Coronary artery (tissue), 2 donors: Measurements from ENCODE around the gene MAPKBP1.
A peak's percentile ranks its signal among the peaks of the same experiment; 100 is the strongest.

ENCODE experiments used
- DNase-seq: peaks from one replicate; pipeline ENCODE4 v3.0.0-alpha.2; 2017; ENCODE audit warnings: low spot score
- H3K27ac ChIP-seq, 2 donors: fragments of 200-600 bp; sonication (generic); one replicate each; pipeline ENCODE4 v1.5.1; 2016 to 2019
- H3K4me3 ChIP-seq: fragments of 200-600 bp; sonication (generic); 2 replicates; pipeline ENCODE4 v1.5.1; 2016; ENCODE audit warnings: mild to moderate bottlenecking, moderate library complexity
- CTCF ChIP-seq: fragments of 200-600 bp; sonication (generic); IDR thresholded peaks from one replicate; pipeline ENCODE4 v1.5.1; 2019; ENCODE audit warnings: antibody characterized with exemption

Gene MAPKBP1

DNA sequence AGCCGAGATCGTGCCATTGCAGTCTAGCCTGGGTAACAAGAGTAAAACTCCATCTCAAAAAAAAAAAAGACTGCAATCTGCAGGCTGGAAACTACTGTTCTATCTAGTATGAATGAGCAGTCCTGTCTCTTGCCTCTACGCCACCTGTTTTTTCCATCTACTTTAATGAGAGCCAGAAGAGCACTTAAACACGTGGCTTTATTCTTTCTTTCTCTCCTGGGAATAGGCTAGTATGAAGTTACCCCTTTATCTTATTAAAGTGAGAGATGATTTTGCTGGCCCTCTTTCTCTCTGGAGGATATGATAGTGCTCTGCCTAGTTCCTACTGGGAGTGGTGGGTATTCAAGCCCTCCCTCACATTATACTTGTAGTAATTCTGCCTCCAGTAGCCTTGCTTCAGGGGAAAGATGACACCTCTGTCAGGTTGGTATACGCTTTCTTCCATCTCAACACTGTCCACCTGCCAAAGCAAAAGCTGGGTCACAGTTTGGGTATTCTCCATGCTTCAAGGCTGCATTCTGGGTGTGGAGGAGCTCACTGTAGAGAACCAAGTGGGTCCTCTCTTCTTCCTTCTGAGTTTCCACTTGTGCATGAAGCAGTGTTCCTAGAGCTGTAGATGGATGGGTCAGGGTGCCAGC is 17.8 kb downstream of the MAPKBP1 start:
- TF ChIP-seq CTCF: no peak
- H3K4me3 ChIP-seq: no peak overlapping the region
- H3K27ac ChIP-seq: no peak overlapping the region
- no peak for DNase-seq

GRCh38 chr15:41794081-41794480 is 19.8 kb downstream of the MAPKBP1 start:
- Histone ChIP-seq H3K27ac (no peak overlapping the region), H3K4me3 (no peak overlapping the region)
- TF ChIP-seq CTCF: no peak
- DNase-seq: no peak

- Histone ChIP-seq H3K27ac (peak overlapping the region; percentile 0 to 27), H3K4me3 (no peak overlapping the region)
- no peak for DNase-seq
- TF ChIP-seq CTCF: no peak
These were observed 21.9 kb downstream of the MAPKBP1 start for GRCh38 chr15:41795996-41796856.

DNA sequence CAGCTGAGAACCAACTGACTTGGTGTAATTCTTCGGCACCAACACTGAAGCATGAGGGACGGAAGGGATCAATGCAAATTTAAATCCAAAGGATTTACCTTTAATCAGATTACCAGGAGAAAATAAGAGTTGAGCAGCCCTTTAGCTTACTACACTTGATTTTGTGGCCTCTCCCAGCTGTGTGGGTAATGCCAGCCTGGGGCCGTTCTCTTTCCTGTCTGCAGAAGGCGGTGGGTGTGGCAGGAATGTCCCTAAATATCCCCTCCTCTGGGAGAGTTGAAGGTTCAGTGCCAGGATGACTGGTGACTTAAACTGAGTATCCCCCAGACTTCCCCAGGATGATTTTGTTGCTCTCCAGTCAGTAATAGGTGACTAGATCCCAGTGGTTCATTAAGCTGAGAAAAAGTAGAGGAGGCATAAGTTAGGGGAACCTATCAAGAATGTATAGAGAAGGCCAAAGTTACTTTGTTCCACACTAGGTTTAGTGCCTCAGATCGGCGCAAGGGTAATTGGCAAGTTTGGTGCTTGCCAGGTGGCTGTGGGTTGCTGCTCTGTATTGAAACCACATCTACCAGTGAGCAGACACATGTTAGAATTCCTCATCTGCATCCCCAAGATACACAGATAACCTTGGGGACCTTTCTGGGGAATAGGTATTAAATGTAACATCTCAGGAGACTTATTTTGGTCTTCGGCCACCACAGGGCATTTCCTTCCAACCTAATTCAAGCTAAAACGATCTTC is 23.1 kb downstream of the MAPKBP1 start:
- no peak for TF ChIP-seq CTCF
- DNase-seq: no peak
- Histone ChIP-seq H3K4me3 (no peak overlapping the region), H3K27ac (peak overlapping the region in 1 of 2 donors; percentile 10)

DNA sequence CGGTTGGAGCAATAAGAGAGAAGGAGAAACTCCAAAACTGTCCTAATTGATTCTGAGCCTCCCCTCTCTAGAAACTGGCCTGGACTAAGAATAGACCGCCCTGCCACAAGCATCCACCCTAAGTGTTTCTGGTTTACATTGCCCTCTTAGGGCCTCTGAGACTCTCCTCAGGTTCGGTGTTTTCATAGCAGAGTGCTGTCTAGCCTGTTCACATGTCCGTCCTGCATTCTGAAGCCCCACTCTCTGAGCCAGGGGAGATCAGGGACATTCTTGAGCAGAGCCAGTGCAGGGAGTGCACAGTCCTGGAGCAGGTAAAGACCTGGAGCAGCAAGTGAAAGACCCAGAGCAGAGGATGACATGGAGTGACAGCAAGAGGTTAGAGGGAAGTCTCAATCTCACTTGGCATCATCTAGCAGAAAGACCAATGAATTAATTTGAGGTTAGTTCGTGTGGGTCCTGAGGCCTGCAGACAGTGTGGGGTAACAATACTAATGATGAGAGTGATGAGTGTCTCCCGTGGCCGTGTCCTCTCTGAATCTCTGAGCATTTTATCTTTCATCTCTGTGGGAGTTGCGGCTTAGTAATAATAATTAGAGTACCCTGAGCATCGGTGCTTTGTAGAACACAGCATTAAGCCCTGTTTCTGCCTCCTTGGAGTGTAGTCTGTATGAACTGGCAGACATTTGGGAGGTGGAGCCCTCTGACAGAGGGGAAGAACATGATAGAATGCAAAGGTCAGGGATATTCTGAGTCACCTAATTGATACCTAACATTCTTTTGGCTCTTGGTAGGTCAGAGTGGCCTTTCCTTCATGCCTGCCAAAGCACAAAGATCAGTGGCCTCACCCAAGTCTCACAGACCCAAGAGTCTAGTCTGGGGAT is 24.6 kb downstream of the MAPKBP1 start:
- Histone ChIP-seq H3K4me3 (no peak overlapping the region), H3K27ac (no peak overlapping the region)
- DNase-seq: no peak
- TF ChIP-seq CTCF: no peak

- Histone ChIP-seq H3K27ac (no peak overlapping the region), H3K4me3 (no peak overlapping the region)
- DNase-seq: no peak
- TF ChIP-seq CTCF: no peak
These were observed 25.2 kb downstream of the MAPKBP1 start for GRCh38 chr15:41799488-41799805.
